Measurements from ENCODE around the gene NT5C2. TPM values are rescaled to one million over a fixed set of nuclear protein-coding genes. Genes with fewer than 3 reads are reported as not detected.

Gene NT5C2
- total RNA-seq, 2 experiments from 2014 or later, result 46.6 to 50.1 TPM

GRCh38 chr10:103062854-103063590 is 130.1 kb downstream of the NT5C2 start:
- ChIA-PET CTCF (interaction anchor here (0.5 to 6.1 kb wide), 5 partner anchors 8 to 467 kb away, joined by 3 to 57 read pairs (median 3); partner anchors contain the start of gene CNNM2), POLR2A (no interaction called here)
- no peak for DNase-seq
- Mint-ChIP-seq H3K4me1 (ENCODE audit: low read depth) (no peaks in the 10 kb centered on the region), H3K9me3 (no peaks in the 10 kb centered on the region), H3K36me3 (no peaks in the 10 kb centered on the region), H3K27me3 (no peaks in the 10 kb centered on the region), H3K27ac (no peak overlapping the region), H3K4me3 (no peak overlapping the region)
- intact Hi-C loops (cut with micrococcal nuclease), result no loop called here

- no peak overlapping the region for H3K27ac Mint-ChIP-seq
- no peaks in the 10 kb centered on the region for H3K27me3 Mint-ChIP-seq
- H3K4me3 Mint-ChIP-seq, result no peak overlapping the region
- intact Hi-C loops (cut with micrococcal nuclease), result no loop called here
- POLR2A ChIA-PET, result no interaction called here
- DNase-seq, result no peak
- no peaks in the 10 kb centered on the region for H3K9me3 Mint-ChIP-seq
- no peaks in the 10 kb centered on the region for H3K36me3 Mint-ChIP-seq
- CTCF ChIA-PET, result interaction anchor here (1.2 to 6.1 kb wide), 3 partner anchors 9 to 225 kb away, joined by 3 to 57 read pairs (median 3); partner anchors contain the start of gene CNNM2
- no peaks in the 10 kb centered on the region for H3K4me1 Mint-ChIP-seq (ENCODE audit: low read depth)
These were observed 132.5 kb downstream of the NT5C2 start for GRCh38 chr10:103060575-103060974.

DNA sequence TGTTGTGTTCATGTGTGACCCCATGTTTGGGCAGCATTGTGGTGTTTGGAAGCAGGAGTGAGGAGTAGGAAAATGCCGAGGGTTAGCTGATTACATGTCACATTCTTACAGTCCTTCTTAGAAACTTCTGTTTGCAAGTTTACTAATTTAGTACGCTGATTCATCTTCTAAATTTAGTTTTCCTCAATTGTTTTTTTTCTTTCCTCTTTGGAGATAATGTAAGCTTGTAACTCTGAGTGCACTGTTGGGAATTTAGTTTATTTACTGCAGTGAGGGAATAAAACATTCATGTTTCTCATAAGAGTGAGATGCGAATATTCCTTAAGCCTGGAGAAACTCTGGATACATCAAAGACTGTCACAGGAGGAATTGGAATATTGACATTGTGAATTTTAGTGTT is 135.0 kb downstream of the NT5C2 start:
- H3K4me1 Mint-ChIP-seq (ENCODE audit: low read depth), result peaks cover 17% of the 10 kb centered on the region
- H3K9me3 Mint-ChIP-seq, result no peaks in the 10 kb centered on the region
- DNase-seq, result no peak
- POLR2A ChIA-PET, result no interaction called here
- CTCF ChIA-PET, result interaction anchor here (0.6 to 1.4 kb wide), 3 partner anchors 133 to 141 kb away, joined by 3 to 6 read pairs (median 6); partner anchors contain the start of gene CNNM2
- H3K27ac Mint-ChIP-seq, result no peak overlapping the region
- H3K36me3 Mint-ChIP-seq, result no peaks in the 10 kb centered on the region
- no peak overlapping the region for H3K4me3 Mint-ChIP-seq
- no peaks in the 10 kb centered on the region for H3K27me3 Mint-ChIP-seq
- intact Hi-C loops (cut with micrococcal nuclease), result no loop called here

- H3K9me3 Mint-ChIP-seq, result no peaks in the 10 kb centered on the region
- peaks cover 17% of the 10 kb centered on the region for H3K4me1 Mint-ChIP-seq (ENCODE audit: low read depth)
- no peaks in the 10 kb centered on the region for H3K36me3 Mint-ChIP-seq
- no peak for DNase-seq
- H3K27me3 Mint-ChIP-seq, result no peaks in the 10 kb centered on the region
- CTCF ChIA-PET, result interaction anchor here (1.0 to 3.3 kb wide), 4 partner anchors 9 to 139 kb away, joined by 3 to 35 read pairs (median 7); partner anchors contain the start of gene CNNM2
- H3K4me3 Mint-ChIP-seq, result no peak overlapping the region
- POLR2A ChIA-PET, result interaction anchor here (0.6 kb wide), 1 partner anchor 1232 kb away, joined by 3 read pairs; no protein-coding TSS in a partner anchor
- intact Hi-C loops (cut with micrococcal nuclease), result no loop called here
- H3K27ac Mint-ChIP-seq, result no peak overlapping the region
These were observed 138.0 kb downstream of the NT5C2 start for GRCh38 chr10:103055105-103055504.

DNA sequence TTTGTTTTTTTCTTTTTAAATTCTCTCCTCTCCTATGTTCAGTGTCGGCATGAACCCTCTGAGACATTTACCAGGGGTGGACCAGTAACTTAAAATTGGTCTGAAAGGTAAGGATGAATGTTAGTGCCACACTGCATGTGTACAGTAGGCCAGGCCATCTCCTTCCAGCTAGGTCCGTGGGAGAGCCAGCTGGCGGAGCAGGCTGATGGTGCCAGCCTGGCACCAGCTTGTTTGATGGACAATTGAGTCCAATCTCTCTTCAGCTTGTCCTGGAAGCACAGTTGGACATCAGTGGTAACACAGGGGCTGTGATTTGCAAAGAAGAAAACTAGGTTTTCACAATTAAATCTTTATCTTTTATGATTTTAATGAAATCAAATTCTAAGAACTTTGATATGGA is 138.5 kb downstream of the NT5C2 start:
- ChIA-PET CTCF (interaction anchor here (0.7 to 3.3 kb wide), 5 partner anchors 10 to 223 kb away, joined by 3 to 35 read pairs (median 4); partner anchors contain the start of genes CNNM2 and INA), POLR2A (interaction anchor here (0.6 to 1.8 kb wide), 2 partner anchors 136 to 1232 kb away, joined by 3 to 10 read pairs; partner anchors contain the start of gene CNNM2)
- no peaks in the 10 kb centered on the region for H3K9me3 Mint-ChIP-seq

GRCh38 chr10:103053659-103054581 is 139.2 kb downstream of the NT5C2 start:
- Mint-ChIP-seq H3K27me3 (no peaks in the 10 kb centered on the region), H3K4me3 (peak overlapping the region; percentile 75), H3K27ac (peak overlapping the region; percentile 84), H3K4me1 (ENCODE audit: low read depth) (peaks cover 17% of the 10 kb centered on the region), H3K36me3 (no peaks in the 10 kb centered on the region), H3K9me3 (no peaks in the 10 kb centered on the region)
- POLR2A ChIA-PET, result interaction anchor here (1.8 kb wide), 1 partner anchor 136 kb away, joined by 10 read pairs; the partner anchor contains the start of gene CNNM2
- intact Hi-C loops (cut with micrococcal nuclease), result loop anchor here (1.0 kb wide), 2 partner anchors 118 to 136 kb away; partner anchors contain the start of gene CNNM2
- DNase-seq, result peak; percentile 66
- CTCF ChIA-PET, result interaction anchor here (0.6 to 3.3 kb wide), 7 partner anchors 10 to 313 kb away, joined by 3 to 35 read pairs (median 4); partner anchors contain the start of genes CNNM2 and INA

More for the DNA sequence above, 138.5 kb downstream of the NT5C2 start:
- no peaks in the 10 kb centered on the region for H3K27me3 Mint-ChIP-seq
- DNase-seq, result no peak
- intact Hi-C loops (cut with micrococcal nuclease), result loop anchor here (1.0 kb wide), 2 partner anchors 118 to 136 kb away; partner anchors contain the start of gene CNNM2
- H3K27ac Mint-ChIP-seq, result peak overlapping the region; percentile 84
- peak overlapping the region; percentile 75 for H3K4me3 Mint-ChIP-seq
- peaks cover 17% of the 10 kb centered on the region for H3K4me1 Mint-ChIP-seq (ENCODE audit: low read depth)
- H3K36me3 Mint-ChIP-seq, result no peaks in the 10 kb centered on the region

DNA sequence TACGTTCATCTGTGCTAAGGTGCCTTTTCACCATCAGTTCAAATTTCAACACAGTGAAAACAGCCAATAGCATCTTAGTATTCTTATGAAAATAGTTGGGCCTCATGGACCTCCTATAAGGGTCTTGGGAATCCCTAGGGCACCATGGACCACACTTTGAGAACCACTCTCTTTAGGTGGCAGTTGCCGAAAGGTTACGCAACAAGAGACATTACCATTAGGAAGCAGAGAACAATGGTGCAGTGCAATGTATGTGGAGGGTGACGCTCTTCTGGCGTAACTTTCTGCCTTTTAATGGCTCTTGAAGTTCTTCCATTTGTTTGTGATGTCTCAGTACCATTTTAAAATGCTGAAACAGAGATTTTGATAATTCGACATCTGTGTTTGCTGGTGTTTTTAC is 143.8 kb downstream of the NT5C2 start:
- CTCF ChIA-PET, result no interaction called here
- DNase-seq, result no peak
- Mint-ChIP-seq H3K27me3 (no peaks in the 10 kb centered on the region), H3K36me3 (no peaks in the 10 kb centered on the region), H3K4me1 (ENCODE audit: low read depth) (peaks cover 9% of the 10 kb centered on the region), H3K9me3 (no peaks in the 10 kb centered on the region), H3K27ac (no peak overlapping the region), H3K4me3 (no peak overlapping the region)
- intact Hi-C loops (cut with micrococcal nuclease), result no loop called here
- POLR2A ChIA-PET, result no interaction called here

DNA sequence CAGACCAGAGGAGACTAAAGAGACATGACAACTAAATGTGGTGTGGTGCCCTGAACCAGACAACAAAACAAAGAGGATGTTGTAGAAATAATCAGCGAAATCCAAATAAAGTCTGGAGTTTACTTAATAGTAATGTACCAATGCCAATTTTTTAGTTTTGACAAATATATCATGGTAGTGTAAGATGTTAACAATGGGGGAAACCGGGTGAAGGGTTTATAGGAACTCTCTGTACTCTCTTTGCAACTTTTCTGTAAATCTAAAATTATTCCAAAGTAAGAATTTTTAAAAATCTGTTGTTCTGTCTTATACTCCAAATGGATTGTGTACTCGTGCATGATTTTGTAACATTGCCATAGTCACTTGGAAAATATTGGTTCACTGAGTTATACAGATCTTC is 145.7 kb downstream of the NT5C2 start:
- H3K27ac Mint-ChIP-seq, result no peak overlapping the region
- no peaks in the 10 kb centered on the region for H3K9me3 Mint-ChIP-seq
- ChIA-PET POLR2A (no interaction called here), CTCF (no interaction called here)
- DNase-seq, result no peak
- no peaks in the 10 kb centered on the region for H3K27me3 Mint-ChIP-seq
- intact Hi-C loops (cut with micrococcal nuclease), result no loop called here
- no peaks in the 10 kb centered on the region for H3K36me3 Mint-ChIP-seq
- H3K4me3 Mint-ChIP-seq, result no peak overlapping the region
- no peaks in the 10 kb centered on the region for H3K4me1 Mint-ChIP-seq (ENCODE audit: low read depth)

DNA sequence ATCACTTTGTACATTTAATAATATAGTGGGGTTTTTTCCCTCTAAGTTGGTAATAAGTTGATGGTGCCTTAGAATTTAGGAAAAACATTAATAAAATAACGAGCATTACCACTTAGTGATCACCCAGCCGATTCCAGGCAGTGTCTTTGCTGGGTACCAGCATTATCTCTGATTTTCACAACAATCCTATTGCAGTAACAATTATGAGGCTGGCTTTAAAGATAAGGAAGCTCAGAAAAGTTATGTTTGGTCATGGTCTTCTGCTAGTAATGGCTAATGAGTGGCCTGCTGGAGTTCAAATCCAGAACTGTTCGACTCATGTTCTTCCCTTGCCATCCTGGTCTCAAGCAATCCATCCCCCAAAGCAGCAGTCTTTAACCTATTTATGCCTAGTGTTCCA is 147.1 kb downstream of the NT5C2 start:
- no peak overlapping the region for H3K27ac Mint-ChIP-seq
- H3K4me3 Mint-ChIP-seq, result no peak overlapping the region
- no peak for DNase-seq
- CTCF ChIA-PET, result interaction anchor here (4.1 kb wide), 1 partner anchor 128 kb away, joined by 11 read pairs; the partner anchor contains the start of gene CNNM2
- H3K4me1 Mint-ChIP-seq (ENCODE audit: low read depth), result no peaks in the 10 kb centered on the region
- no peaks in the 10 kb centered on the region for H3K9me3 Mint-ChIP-seq
- POLR2A ChIA-PET, result no interaction called here
- H3K27me3 Mint-ChIP-seq, result no peaks in the 10 kb centered on the region
- intact Hi-C loops (cut with micrococcal nuclease), result no loop called here
- H3K36me3 Mint-ChIP-seq, result no peaks in the 10 kb centered on the region

GRCh38 chr10:103044942-103045489 is 148.1 kb downstream of the NT5C2 start:
- Mint-ChIP-seq H3K4me3 (no peak overlapping the region), H3K4me1 (ENCODE audit: low read depth) (no peaks in the 10 kb centered on the region), H3K9me3 (no peaks in the 10 kb centered on the region), H3K27me3 (no peaks in the 10 kb centered on the region), H3K36me3 (no peaks in the 10 kb centered on the region), H3K27ac (no peak overlapping the region)
- DNase-seq, result no peak
- CTCF ChIA-PET, result interaction anchor here (0.6 to 4.1 kb wide), 2 partner anchors 62 to 127 kb away, joined by 3 to 11 read pairs; partner anchors contain the start of gene CNNM2
- POLR2A ChIA-PET, result no interaction called here
- intact Hi-C loops (cut with micrococcal nuclease), result no loop called here

- CTCF ChIA-PET, result interaction anchor here (4.1 kb wide), 1 partner anchor 125 kb away, joined by 11 read pairs; the partner anchor contains the start of gene CNNM2
- Mint-ChIP-seq H3K9me3 (no peaks in the 10 kb centered on the region), H3K4me1 (ENCODE audit: low read depth) (no peaks in the 10 kb centered on the region), H3K27ac (no peak overlapping the region), H3K36me3 (no peaks in the 10 kb centered on the region), H3K4me3 (no peak overlapping the region), H3K27me3 (no peaks in the 10 kb centered on the region)
- POLR2A ChIA-PET, result no interaction called here
- no peak for DNase-seq
- intact Hi-C loops (cut with micrococcal nuclease), result no loop called here
These were observed 150.2 kb downstream of the NT5C2 start for GRCh38 chr10:103042908-103043307.
